ENCODE results near the gene TVP23C. TPM values are rescaled to one million over a fixed set of nuclear protein-coding genes. Genes with fewer than 3 reads are reported as not detected.
"Not testable (repeated sequence)": the region's sequence is repeated elsewhere in the genome, so short reads cannot be mapped to it uniquely, and the experiment has no call there.

The TVP23C gene
- total RNA-seq, 1 experiment from 2014 or later, result 14.1 TPM

DNA sequence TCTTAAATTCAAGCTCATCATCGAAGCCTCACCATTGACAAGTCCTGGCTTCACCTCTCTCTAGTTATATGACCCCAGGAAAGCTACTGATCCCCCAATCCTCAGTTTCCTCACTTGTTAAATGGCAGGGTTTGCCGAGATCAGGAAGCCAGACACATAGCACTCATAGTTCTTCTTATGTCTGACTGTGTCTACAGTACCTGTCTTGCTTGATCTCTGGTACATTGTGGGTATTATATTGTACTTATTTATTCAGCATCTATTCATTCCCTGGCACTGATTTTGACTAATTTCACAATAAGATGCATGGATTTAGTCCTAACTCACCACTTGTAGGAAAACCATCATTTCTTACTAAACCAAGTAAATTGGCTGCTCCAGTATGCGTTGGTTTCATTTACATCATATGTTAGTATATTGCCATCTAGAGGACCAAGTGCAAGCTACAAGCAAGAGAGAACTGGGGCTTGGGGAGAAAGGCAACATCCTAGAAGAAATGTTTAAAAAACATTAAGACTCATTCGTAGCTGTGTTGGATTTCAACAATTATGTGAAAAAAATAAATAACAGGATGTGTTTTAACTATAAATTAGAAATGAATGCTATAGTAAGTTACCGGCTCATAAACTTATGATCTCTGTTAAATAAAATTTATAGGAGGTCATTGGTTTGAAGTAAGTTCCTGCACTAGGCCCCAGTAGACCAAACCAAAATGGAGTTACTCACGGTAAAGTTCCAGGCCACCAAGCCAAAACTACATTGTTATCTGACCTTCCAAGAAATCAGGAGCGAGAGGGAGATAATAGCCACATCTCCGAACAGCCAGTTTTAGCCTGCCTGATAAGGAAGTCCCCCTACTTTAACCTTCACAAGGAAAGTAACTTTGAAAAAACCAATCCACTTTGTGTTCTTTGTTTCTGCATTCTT is 36.7 kb downstream of the TVP23C start:
- H3K27me3 ChIP-seq (ENCODE audit: insufficient read depth, low read length); H3K4me1 ChIP-seq (ENCODE audit: control insufficient read depth in 1 of 2, insufficient read depth in 2 of 2, low read length in 2 of 2); H3K27ac ChIP-seq (ENCODE audit: low read depth, low read length); CTCF ChIA-PET; H3K9me2 ChIP-seq (ENCODE audit: insufficient read depth); H3K79me2 ChIP-seq (ENCODE audit: insufficient read depth, low read length); H2AFZ ChIP-seq (ENCODE audit: low read depth, low read length, poor library complexity, severe bottlenecking); H3K9ac ChIP-seq (ENCODE audit: low read length); H3K36me3 ChIP-seq (ENCODE audit: control insufficient read depth in 1 of 2, insufficient read depth in 2 of 2, low read length in 2 of 2); intact Hi-C loops (cut with micrococcal nuclease); RAD21 ChIA-PET (ENCODE audit: low non-redundant PET in 1 of 2, low total read pairs in 2 of 2, uncharacterized antibody in 2 of 2, unreplicated experiment in 2 of 2); H3K9me3 ChIP-seq (ENCODE audit: control insufficient read depth in 1 of 2, insufficient read depth in 1 of 2, low read depth in 1 of 2, low read length in 2 of 2); POLR2A ChIA-PET; H4K20me1 ChIP-seq (ENCODE audit: insufficient read depth); H3K4me3 ChIP-seq (replicated peaks in 1 of 2; ENCODE audit: low read depth in 1 of 2, low read length in 2 of 2); BruUV-seq (replicated peaks); H3K4me2 ChIP-seq (ENCODE audit: low read length): not testable (repeated sequence)
- ATAC-seq (peak; percentile 80), DNase-seq (ENCODE audit: low read depth, low spot score) (peak; percentile 7)
- TF ChIP-seq RAD21 (IDR thresholded peaks at IDR 0.05; ENCODE audit: low read depth), result peak; percentile 57
- TF ChIP-seq, protein P1, sequence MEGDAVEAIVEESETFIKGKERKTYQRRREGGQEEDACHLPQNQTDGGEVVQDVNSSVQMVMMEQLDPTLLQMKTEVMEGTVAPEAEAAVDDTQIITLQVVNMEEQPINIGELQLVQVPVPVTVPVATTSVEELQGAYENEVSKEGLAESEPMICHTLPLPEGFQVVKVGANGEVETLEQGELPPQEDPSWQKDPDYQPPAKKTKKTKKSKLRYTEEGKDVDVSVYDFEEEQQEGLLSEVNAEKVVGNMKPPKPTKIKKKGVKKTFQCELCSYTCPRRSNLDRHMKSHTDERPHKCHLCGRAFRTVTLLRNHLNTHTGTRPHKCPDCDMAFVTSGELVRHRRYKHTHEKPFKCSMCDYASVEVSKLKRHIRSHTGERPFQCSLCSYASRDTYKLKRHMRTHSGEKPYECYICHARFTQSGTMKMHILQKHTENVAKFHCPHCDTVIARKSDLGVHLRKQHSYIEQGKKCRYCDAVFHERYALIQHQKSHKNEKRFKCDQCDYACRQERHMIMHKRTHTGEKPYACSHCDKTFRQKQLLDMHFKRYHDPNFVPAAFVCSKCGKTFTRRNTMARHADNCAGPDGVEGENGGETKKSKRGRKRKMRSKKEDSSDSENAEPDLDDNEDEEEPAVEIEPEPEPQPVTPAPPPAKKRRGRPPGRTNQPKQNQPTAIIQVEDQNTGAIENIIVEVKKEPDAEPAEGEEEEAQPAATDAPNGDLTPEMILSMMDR (IDR thresholded peaks at IDR 0.05 in 2 of 3, conservative IDR thresholded peaks at IDR 0.05 in 1 of 3; ENCODE audit: borderline replicate concordance in 1 of 3, insufficient read depth in 1 of 3, low read depth in 2 of 3, low read length in 2 of 3), result peak; percentile 30 to 53 (median 33); a peak in 5 of 6 replicates

DNA sequence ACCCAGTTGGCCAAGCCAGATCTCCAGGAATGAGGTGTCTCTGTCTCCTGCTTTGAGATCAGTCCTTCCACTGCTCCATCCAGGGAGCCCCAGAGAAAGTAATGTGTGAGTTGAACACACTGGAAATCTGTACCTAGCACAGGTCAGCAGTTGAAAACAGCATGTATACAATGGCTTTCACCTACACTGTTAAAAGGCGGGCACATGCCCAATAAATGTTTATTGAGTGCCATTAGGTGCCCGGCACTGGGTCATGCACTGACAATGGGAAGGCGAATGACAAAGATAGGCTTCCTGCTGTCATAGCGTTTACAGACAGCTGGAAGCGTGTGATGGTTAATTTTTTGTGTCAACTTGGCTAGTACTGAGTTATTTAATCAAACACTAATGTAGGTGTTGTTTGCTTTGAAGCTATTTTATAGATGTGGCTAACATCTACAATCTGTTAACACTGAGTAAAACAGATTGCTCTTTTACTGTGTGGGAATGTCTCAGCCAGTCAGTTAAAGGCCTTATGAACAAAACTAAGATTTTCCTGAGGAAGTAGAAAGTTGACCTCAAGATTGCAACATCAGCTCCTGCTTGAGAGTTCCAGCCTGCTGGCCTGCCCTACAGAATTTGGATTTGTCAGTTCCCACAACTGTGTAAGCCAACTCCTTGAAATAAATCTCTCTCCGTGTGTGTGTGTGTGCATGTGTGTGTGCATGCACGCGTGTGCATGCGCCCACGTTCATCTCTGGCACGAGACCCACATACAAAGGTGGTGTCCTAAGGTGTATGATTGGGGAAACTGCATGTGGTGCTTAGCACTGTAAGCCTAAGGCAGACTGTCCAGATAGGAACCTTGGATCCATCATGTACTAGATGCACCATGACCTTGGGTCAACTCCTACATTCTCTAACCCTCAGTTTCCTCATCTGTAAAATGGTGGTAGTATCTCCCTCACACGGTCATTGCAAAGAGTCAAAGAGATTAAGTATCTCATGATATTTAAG is 38.0 kb downstream of the TVP23C start:
- DNase-seq (ENCODE audit: low read depth, low spot score); BruUV-seq (replicated peaks); RAD21 ChIA-PET (ENCODE audit: low non-redundant PET in 1 of 2, low total read pairs in 2 of 2, uncharacterized antibody in 2 of 2, unreplicated experiment in 2 of 2): not testable (repeated sequence)

More for the DNA sequence above, 38.0 kb downstream of the TVP23C start:
- H3K9ac ChIP-seq (ENCODE audit: low read length); H3K27ac ChIP-seq (ENCODE audit: low read depth, low read length); CTCF ChIA-PET; H3K36me3 ChIP-seq (ENCODE audit: control insufficient read depth in 1 of 2, insufficient read depth in 2 of 2, low read length in 2 of 2); H3K4me1 ChIP-seq (ENCODE audit: control insufficient read depth in 1 of 2, insufficient read depth in 2 of 2, low read length in 2 of 2); H3K4me3 ChIP-seq (replicated peaks in 1 of 2; ENCODE audit: low read depth in 1 of 2, low read length in 2 of 2); POLR2A ChIA-PET; H3K9me2 ChIP-seq (ENCODE audit: insufficient read depth); H3K79me2 ChIP-seq (ENCODE audit: insufficient read depth, low read length); H4K20me1 ChIP-seq (ENCODE audit: insufficient read depth); intact Hi-C loops (cut with micrococcal nuclease); ATAC-seq; H3K4me2 ChIP-seq (ENCODE audit: low read length); H2AFZ ChIP-seq (ENCODE audit: low read depth, low read length, poor library complexity, severe bottlenecking); H3K27me3 ChIP-seq (ENCODE audit: insufficient read depth, low read length); H3K9me3 ChIP-seq (ENCODE audit: control insufficient read depth in 1 of 2, insufficient read depth in 1 of 2, low read depth in 1 of 2, low read length in 2 of 2): not testable (repeated sequence)

Measured in HCT116 (cell line).